DMS153 treated with DMSO at 0.1 percent for 48 hours (cell line): Measurements from ENCODE around the gene SERPINA1.
"Not testable (repeated sequence)": the region's sequence is repeated elsewhere in the genome, so short reads cannot be mapped to it uniquely, and the experiment has no call there.

Experiments
- DNase-seq: peaks from one replicate; lab custom pipeline; 2025; ENCODE audit not compliant: unreplicated experiment; lab: John Stamatoyannopoulos, UW

SERPINA1 gene

GRCh38 chr14:94349276-94349675, 39.1 kb downstream of the SERPINA1 start:
- DNase-seq, result no peak

- DNase-seq, result no peak
Observed at GRCh38 chr14:94348836-94349235, 39.6 kb downstream of the SERPINA1 start.

DNA sequence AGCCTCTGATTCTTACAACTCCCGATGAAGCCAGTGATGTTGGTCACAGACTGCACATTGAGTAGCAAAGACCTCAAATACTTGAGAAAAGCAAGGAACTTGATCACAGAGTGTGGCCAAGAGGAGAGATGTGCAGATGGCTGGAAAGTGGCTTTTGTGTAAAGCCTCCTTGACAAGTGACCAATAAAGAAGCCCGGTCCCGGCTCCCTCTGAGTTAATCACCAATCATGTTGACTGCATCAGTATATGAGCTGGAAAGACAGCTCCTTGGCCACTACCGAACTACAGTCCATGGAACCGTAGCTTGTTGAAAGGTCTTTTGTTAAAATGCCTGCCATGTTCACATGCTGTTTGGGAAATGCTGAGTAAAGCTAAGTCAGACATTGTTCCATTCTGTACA, 41.6 kb downstream of the SERPINA1 start:
- no peak for DNase-seq

- not testable (repeated sequence) for DNase-seq
Observed at GRCh38 chr14:94346065-94346786, 42.2 kb downstream of the SERPINA1 start.

GRCh38 chr14:94345344-94346064, 42.9 kb downstream of the SERPINA1 start:
- no peak for DNase-seq

- no peak for DNase-seq
Observed at GRCh38 chr14:94344389-94344788, 44.0 kb downstream of the SERPINA1 start.

DNA sequence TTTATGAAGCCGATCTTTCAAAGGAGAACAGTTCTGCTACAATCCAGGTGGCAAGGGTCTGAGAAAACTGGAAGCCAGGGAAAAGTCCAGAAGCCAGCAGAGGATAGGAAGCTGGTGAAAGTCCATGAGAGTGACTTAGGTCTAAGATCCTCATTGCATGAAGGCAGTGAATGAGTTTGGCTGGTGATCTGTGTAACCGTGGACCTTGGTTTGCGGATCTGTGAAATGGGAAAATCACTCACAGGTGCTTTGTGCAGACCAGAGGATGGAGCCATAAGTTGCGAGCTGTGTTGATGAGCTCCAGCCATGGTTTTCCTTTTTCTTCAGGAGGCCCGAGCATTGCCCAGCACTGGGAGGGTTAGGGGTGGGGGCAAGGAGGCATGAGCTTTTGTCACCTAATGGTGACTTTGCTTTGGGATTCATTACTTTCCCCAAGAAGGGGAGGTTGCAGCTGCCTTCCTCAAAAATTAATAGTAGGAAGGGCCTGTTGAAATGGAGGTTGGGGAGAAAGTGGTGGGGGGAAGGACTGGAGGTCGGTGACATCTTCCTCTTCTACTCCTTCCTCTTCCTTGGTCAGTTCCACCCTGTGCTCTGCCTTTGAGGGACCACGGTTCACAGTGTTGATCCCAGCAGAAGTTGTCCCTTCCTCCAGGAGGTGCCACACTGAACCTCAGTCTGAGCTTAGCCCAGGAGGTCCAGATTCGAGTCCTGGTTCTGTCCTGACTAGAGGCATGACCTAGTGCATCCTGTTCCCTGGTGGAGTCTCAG, 45.0 kb downstream of the SERPINA1 start:
- DNase-seq, result no peak

DNA sequence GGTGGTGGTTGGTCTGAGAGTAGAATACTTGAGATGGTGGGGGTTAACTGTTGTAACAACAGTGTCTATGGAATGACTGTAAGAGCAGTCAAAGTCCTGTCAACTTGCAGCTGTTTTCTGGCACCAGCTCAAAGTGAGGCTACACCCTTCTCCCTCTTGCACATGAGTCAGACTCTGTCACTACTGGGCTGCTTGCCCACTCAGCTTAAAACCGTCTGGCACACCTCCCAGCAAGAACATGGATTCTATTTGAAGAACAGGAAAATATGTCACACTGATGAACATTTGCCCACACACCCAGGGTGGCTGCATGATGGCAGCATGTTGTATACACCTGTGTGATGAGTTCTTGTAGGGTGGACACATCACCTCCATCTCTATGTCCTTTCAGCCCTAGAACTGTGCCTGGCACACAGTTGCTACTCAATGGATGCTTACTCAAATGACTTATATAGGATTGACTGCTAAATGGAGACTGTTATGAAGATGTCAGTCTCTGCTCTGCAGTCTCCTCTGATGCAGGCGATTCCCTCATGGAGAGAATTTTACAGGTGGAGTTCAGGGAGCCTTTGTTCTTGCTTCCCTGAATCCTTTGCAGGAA, 46.0 kb downstream of the SERPINA1 start:
- DNase-seq, result peak; percentile 29

- DNase-seq, result no peak
Observed at GRCh38 chr14:94341656-94342333, 46.6 kb downstream of the SERPINA1 start.

GRCh38 chr14:94340533-94340932, 47.9 kb downstream of the SERPINA1 start:
- DNase-seq, result no peak

DNA sequence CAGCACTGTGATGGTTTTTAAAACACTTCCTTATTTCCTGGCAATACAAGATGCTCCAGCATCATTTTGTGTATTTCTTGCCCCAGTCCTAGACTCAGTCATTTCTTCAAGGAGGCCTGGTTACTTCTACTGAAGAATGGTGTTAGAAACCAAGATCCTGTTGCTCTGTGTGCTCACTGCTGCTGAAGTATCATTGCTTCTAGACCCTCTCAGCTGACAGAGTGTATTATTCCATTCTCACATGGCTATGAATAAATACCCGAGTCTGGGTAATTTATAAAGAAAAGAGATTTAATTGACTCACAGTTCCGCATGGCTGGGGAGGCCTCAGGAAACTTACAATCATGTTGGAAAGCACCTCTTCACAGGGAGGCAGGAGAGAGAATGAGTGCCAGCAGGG, 50.4 kb downstream of the SERPINA1 start:
- DNase-seq, result no peak

- DNase-seq, result no peak
Observed at GRCh38 chr14:94337274-94337673, 51.1 kb downstream of the SERPINA1 start.

DNA sequence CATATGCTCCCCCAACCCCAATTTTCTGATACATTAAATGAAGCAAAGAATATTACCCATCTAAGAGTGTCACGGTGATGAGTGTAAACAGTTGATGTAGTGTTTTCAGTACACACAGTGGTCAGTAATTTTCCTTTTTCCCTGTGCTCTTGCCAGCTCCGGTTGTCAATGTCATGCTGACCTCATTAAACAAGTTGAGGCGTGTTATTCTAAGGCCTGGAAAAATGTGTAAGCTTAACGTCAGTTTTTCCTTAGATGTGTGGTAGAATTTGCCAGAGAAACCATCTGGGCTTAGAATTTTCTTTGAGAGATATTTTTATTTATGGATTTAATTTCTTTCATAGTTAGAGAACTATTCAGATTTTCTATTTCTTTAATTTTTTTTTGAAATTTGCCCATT, 53.5 kb downstream of the SERPINA1 start:
- no peak for DNase-seq

- no peak for DNase-seq
Observed at GRCh38 chr14:94332587-94332986, 55.8 kb downstream of the SERPINA1 start.

- DNase-seq, result no peak
Observed at GRCh38 chr14:94332063-94332583, 56.3 kb downstream of the SERPINA1 start.

- DNase-seq, result no peak
Observed at GRCh38 chr14:94331462-94331861, 56.9 kb downstream of the SERPINA1 start.

DNA sequence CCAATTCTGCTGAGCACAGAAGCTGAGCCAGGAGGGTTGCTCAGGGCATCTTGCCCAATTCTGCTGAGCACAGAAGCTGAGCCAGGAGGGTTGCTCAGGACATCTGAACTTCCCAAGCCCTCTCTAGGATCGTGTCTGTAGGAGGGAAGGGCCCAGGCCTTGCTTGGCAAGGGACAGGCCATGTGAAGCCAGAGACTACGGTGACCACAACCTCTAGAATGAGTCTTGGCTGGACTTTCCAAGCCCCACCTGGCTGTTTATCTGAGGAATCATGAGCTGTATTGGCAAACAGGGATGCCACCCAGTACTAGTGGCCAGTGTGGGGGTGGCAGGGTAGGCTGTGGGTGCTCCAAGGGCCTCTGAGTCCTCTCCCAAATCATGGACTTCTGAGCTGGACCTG, 57.5 kb downstream of the SERPINA1 start:
- no peak for DNase-seq

- no peak for DNase-seq
Observed at GRCh38 chr14:94330432-94330831, 58.0 kb downstream of the SERPINA1 start.

- DNase-seq, result no peak
Observed at GRCh38 chr14:94329857-94330256, 58.5 kb downstream of the SERPINA1 start.

DNA sequence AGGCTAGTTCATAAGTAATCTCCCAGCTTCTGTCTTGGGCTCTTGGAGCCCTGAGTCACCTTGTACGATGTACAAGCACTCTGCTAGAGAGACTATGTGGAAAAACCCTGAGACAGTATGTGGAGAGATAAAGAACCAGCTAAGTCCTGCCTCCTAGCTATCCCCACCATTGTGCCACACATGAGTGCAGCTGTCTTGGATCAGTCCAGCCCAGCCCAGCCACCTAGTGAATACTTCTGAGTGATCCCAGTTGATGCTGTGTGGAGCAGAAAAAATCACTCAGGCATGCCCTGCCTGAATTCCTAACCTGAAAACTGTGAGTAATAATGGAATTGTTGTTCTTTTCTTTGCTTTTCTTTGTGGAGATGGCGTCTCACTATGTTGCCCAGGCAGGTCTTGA, 60.2 kb downstream of the SERPINA1 start:
- DNase-seq, result no peak
